Measurements from ENCODE around the gene AP5B1.

The AP5B1 gene

GRCh38 chr11:65803797-65804492, 23.2 kb upstream of the AP5B1 start:
- H3K79me2 ChIP-seq (ENCODE audit: control insufficient read depth, insufficient read depth, low read length, poor library complexity), result no peaks in the 10 kb centered on the region
- H2AK5ac ChIP-seq (ENCODE audit: low read length), result no peak overlapping the region
- H3K4me2 ChIP-seq (ENCODE audit: low read length), result no peak overlapping the region
- H4K8ac ChIP-seq (ENCODE audit: low read depth, low read length), result no peak overlapping the region
- H3K18ac ChIP-seq (ENCODE audit: low read length), result no peak overlapping the region
- no peaks in the 10 kb centered on the region for H3K27me3 ChIP-seq (ENCODE audit: insufficient read depth, low read length)
- H3K36me3 ChIP-seq (ENCODE audit: control insufficient read depth in 1 of 2, insufficient read depth in 2 of 2, low read length in 2 of 2), result no peaks in the 10 kb centered on the region
- H2AFZ ChIP-seq (ENCODE audit: insufficient read depth, low read length, poor library complexity), result no peak overlapping the region
- H3K14ac ChIP-seq (ENCODE audit: low read length), result no peak overlapping the region
- no peak overlapping the region for H3K23ac ChIP-seq (ENCODE audit: low read length)
- no peak overlapping the region for H3K4ac ChIP-seq (ENCODE audit: low read depth, low read length)
- no peak overlapping the region for H3K9ac ChIP-seq (ENCODE audit: low read length)
- H2BK5ac ChIP-seq (ENCODE audit: low read depth, low read length, poor library complexity), result no peak overlapping the region
- peaks cover 0 to 3% of the 10 kb centered on the region in 2 experiments for H3K4me1 ChIP-seq (ENCODE audit: control insufficient read depth in 1 of 2, insufficient read depth in 2 of 2, low read length in 2 of 2)
- no peak overlapping the region for H4K12ac ChIP-seq (ENCODE audit: low read depth, low read length)
- H3K4me3 ChIP-seq (ENCODE audit: low read depth, low read length), result no peak overlapping the region
- no peak overlapping the region for H2BK120ac ChIP-seq (ENCODE audit: insufficient read depth, low read length, poor library complexity)
- no peak overlapping the region for H2BK12ac ChIP-seq (ENCODE audit: low read length)
- DNase-seq, result peak in 1 of 2 donors; percentile 46
- H3K9me3 ChIP-seq (ENCODE audit: insufficient read depth, low read depth, low read length), result no peaks in the 10 kb centered on the region
- peaks cover 2% of the 10 kb centered on the region for H3K79me1 ChIP-seq (ENCODE audit: low read length)
- no CpG with 5 or more reads among the region's 21 CpGs for WGBS (ENCODE audit: extremely low coverage, insufficient coverage, insufficient read length)
- no peak overlapping the region for H3K27ac ChIP-seq (ENCODE audit: low read depth, low read length)
- peak overlapping the region; percentile 3 for H4K91ac ChIP-seq (ENCODE audit: low read depth, low read length)

- H3K27me3 ChIP-seq (ENCODE audit: insufficient read depth, low read length), result no peaks in the 10 kb centered on the region
- H3K4me1 ChIP-seq (ENCODE audit: control insufficient read depth in 1 of 2, insufficient read depth in 2 of 2, low read length in 2 of 2), result peaks cover 0 to 3% of the 10 kb centered on the region in 2 experiments
- no peaks in the 10 kb centered on the region for H3K79me2 ChIP-seq (ENCODE audit: control insufficient read depth, insufficient read depth, low read length, poor library complexity)
- H4K91ac ChIP-seq (ENCODE audit: low read depth, low read length), result peak overlapping the region; percentile 25
- H3K36me3 ChIP-seq (ENCODE audit: control insufficient read depth in 1 of 2, insufficient read depth in 2 of 2, low read length in 2 of 2), result no peaks in the 10 kb centered on the region
- H2BK120ac ChIP-seq (ENCODE audit: insufficient read depth, low read length, poor library complexity), result no peak overlapping the region
- H4K12ac ChIP-seq (ENCODE audit: low read depth, low read length), result no peak overlapping the region
- no peak overlapping the region for H3K4ac ChIP-seq (ENCODE audit: low read depth, low read length)
- H3K23ac ChIP-seq (ENCODE audit: low read length), result no peak overlapping the region
- no peak overlapping the region for H3K18ac ChIP-seq (ENCODE audit: low read length)
- H2BK12ac ChIP-seq (ENCODE audit: low read length), result peak overlapping the region; percentile 16
- H4K8ac ChIP-seq (ENCODE audit: low read depth, low read length), result no peak overlapping the region
- H2AFZ ChIP-seq (ENCODE audit: insufficient read depth, low read length, poor library complexity), result no peak overlapping the region
- no CpG with 5 or more reads among the region's 9 CpGs for WGBS (ENCODE audit: extremely low coverage, insufficient coverage, insufficient read length)
- H3K9me3 ChIP-seq (ENCODE audit: insufficient read depth, low read depth, low read length), result no peaks in the 10 kb centered on the region
- H3K4me3 ChIP-seq (ENCODE audit: low read depth, low read length), result no peak overlapping the region
- no peak for DNase-seq
- H3K4me2 ChIP-seq (ENCODE audit: low read length), result no peak overlapping the region
- peak overlapping the region; percentile 12 for H2AK5ac ChIP-seq (ENCODE audit: low read length)
- no peak overlapping the region for H3K9ac ChIP-seq (ENCODE audit: low read length)
- no peak overlapping the region for H2BK5ac ChIP-seq (ENCODE audit: low read depth, low read length, poor library complexity)
- H3K79me1 ChIP-seq (ENCODE audit: low read length), result no peaks in the 10 kb centered on the region
- H3K27ac ChIP-seq (ENCODE audit: low read depth, low read length), result no peak overlapping the region
- H3K14ac ChIP-seq (ENCODE audit: low read length), result no peak overlapping the region
Measured at GRCh38 chr11:65802841-65803240, 22.1 kb upstream of the AP5B1 start.

- Histone ChIP-seq H3K18ac (ENCODE audit: low read length) (no peak overlapping the region), H3K36me3 (ENCODE audit: control insufficient read depth in 1 of 2, insufficient read depth in 2 of 2, low read length in 2 of 2) (peaks cover 1% of the 10 kb centered on the region in 2 experiments), H3K27me3 (ENCODE audit: insufficient read depth, low read length) (no peaks in the 10 kb centered on the region), H2AFZ (ENCODE audit: insufficient read depth, low read length, poor library complexity) (no peak overlapping the region), H3K79me1 (ENCODE audit: low read length) (no peaks in the 10 kb centered on the region), H3K4me3 (ENCODE audit: low read depth, low read length) (no peak overlapping the region), H4K12ac (ENCODE audit: low read depth, low read length) (no peak overlapping the region), H3K4ac (ENCODE audit: low read depth, low read length) (no peak overlapping the region), H3K9me3 (ENCODE audit: insufficient read depth, low read depth, low read length) (no peaks in the 10 kb centered on the region), H4K8ac (ENCODE audit: low read depth, low read length) (no peak overlapping the region), H3K27ac (ENCODE audit: low read depth, low read length) (no peak overlapping the region), H3K9ac (ENCODE audit: low read length) (no peak overlapping the region), H4K91ac (ENCODE audit: low read depth, low read length) (peak overlapping the region; percentile 5), H2BK5ac (ENCODE audit: low read depth, low read length, poor library complexity) (no peak overlapping the region), H2BK12ac (ENCODE audit: low read length) (no peak overlapping the region), H3K4me1 (ENCODE audit: control insufficient read depth in 1 of 2, insufficient read depth in 2 of 2, low read length in 2 of 2) (peaks cover 0 to 3% of the 10 kb centered on the region in 2 experiments), H2BK120ac (ENCODE audit: insufficient read depth, low read length, poor library complexity) (no peak overlapping the region), H3K79me2 (ENCODE audit: control insufficient read depth, insufficient read depth, low read length, poor library complexity) (no peaks in the 10 kb centered on the region), H3K14ac (ENCODE audit: low read length) (no peak overlapping the region), H3K4me2 (ENCODE audit: low read length) (no peak overlapping the region), H3K23ac (ENCODE audit: low read length) (no peak overlapping the region), H2AK5ac (ENCODE audit: low read length) (no peak overlapping the region)
- no peak for DNase-seq
- no CpG with 5 or more reads among the region's 18 CpGs for WGBS (ENCODE audit: extremely low coverage, insufficient coverage, insufficient read length)
Measured at GRCh38 chr11:65801153-65801987, 20.6 kb upstream of the AP5B1 start.

GRCh38 chr11:65798882-65799281, 18.1 kb upstream of the AP5B1 start:
- no peak overlapping the region for H4K12ac ChIP-seq (ENCODE audit: low read depth, low read length)
- H3K79me2 ChIP-seq (ENCODE audit: control insufficient read depth, insufficient read depth, low read length, poor library complexity), result no peaks in the 10 kb centered on the region
- no peak overlapping the region for H3K4me3 ChIP-seq (ENCODE audit: low read depth, low read length)
- H3K9ac ChIP-seq (ENCODE audit: low read length), result no peak overlapping the region
- no peak for DNase-seq
- H3K4me2 ChIP-seq (ENCODE audit: low read length), result no peak overlapping the region
- no peaks in the 10 kb centered on the region for H3K27me3 ChIP-seq (ENCODE audit: insufficient read depth, low read length)
- peaks cover 25% of the 10 kb centered on the region in 2 experiments for H3K36me3 ChIP-seq (ENCODE audit: control insufficient read depth in 1 of 2, insufficient read depth in 2 of 2, low read length in 2 of 2)
- no peak overlapping the region for H2BK12ac ChIP-seq (ENCODE audit: low read length)
- H2BK120ac ChIP-seq (ENCODE audit: insufficient read depth, low read length, poor library complexity), result no peak overlapping the region
- H3K9me3 ChIP-seq (ENCODE audit: insufficient read depth, low read depth, low read length), result no peaks in the 10 kb centered on the region
- H3K18ac ChIP-seq (ENCODE audit: low read length), result no peak overlapping the region
- peaks cover 0 to 3% of the 10 kb centered on the region in 2 experiments for H3K4me1 ChIP-seq (ENCODE audit: control insufficient read depth in 1 of 2, insufficient read depth in 2 of 2, low read length in 2 of 2)
- H3K14ac ChIP-seq (ENCODE audit: low read length), result peak overlapping the region; percentile 25
- H2AK5ac ChIP-seq (ENCODE audit: low read length), result no peak overlapping the region
- WGBS (ENCODE audit: extremely low coverage, insufficient coverage, insufficient read length), result no CpG with 5 or more reads among the region's 8 CpGs
- no peak overlapping the region for H3K27ac ChIP-seq (ENCODE audit: low read depth, low read length)
- H3K4ac ChIP-seq (ENCODE audit: low read depth, low read length), result no peak overlapping the region
- no peak overlapping the region for H4K91ac ChIP-seq (ENCODE audit: low read depth, low read length)
- H2BK5ac ChIP-seq (ENCODE audit: low read depth, low read length, poor library complexity), result no peak overlapping the region
- no peak overlapping the region for H4K8ac ChIP-seq (ENCODE audit: low read depth, low read length)
- H3K23ac ChIP-seq (ENCODE audit: low read length), result no peak overlapping the region
- no peak overlapping the region for H2AFZ ChIP-seq (ENCODE audit: insufficient read depth, low read length, poor library complexity)
- H3K79me1 ChIP-seq (ENCODE audit: low read length), result no peaks in the 10 kb centered on the region

Data from trophoblast cell (in vitro differentiated cells and primary cell).